Urinary bladder (tissue), 4 donors: ENCODE data around the gene ADARB1. TPM values are rescaled to one million over a fixed set of nuclear protein-coding genes. Genes with fewer than 3 reads are reported as not detected.

Source experiments
- DNase-seq: peaks from one replicate; pipeline ENCODE4 v3.0.0-alpha.2; 2015; ENCODE audit errors: extremely low spot score
- H3K27ac ChIP-seq: one replicate; pipeline ENCODE4 v1.5.1; 2013; ENCODE audit warnings: low read depth, mild to moderate bottlenecking, moderate library complexity
- H3K36me3 ChIP-seq: one replicate; pipeline ENCODE4 v1.6.1; 2013; ENCODE audit warnings: mild to moderate bottlenecking, moderate library complexity; ENCODE audit not compliant: insufficient read depth
- H3K4me1 ChIP-seq: one replicate; pipeline ENCODE4 v1.6.1; 2013; ENCODE audit warnings: mild to moderate bottlenecking, moderate library complexity; ENCODE audit not compliant: insufficient read depth
- H3K4me3 ChIP-seq: one replicate; pipeline ENCODE4 v1.5.1; 2013; ENCODE audit warnings: low read depth, low read length
- WGBS: extraction: QIAGEN DNeasy Blood & Tissue Kit; methylation state at CpG from one replicate; pipeline ENCODE4 v1.1.7; 2013; 5-methylcytosine and 5-hydroxymethylcytosine counted together
- polyA plus RNA-seq: library from polyadenylated mRNA; stranded (reverse); fragments of 200-250 nt; gene quantifications from one replicate; pipeline ENCODE4 v1.2.3, GENCODE V29; 2013
- total RNA-seq: library from RNA; depleted of rRNA; stranded (reverse); fragments of >200 nt; gene quantifications from one replicate; pipeline ENCODE4 v1.2.3, GENCODE V29; 2014
- donor health status: healthy with polysubstance abuse.
- donor health status: healthy.

Gene ADARB1
- total and polyA plus RNA-seq, 2 donors, result 35.3 to 79.8 TPM

DNA sequence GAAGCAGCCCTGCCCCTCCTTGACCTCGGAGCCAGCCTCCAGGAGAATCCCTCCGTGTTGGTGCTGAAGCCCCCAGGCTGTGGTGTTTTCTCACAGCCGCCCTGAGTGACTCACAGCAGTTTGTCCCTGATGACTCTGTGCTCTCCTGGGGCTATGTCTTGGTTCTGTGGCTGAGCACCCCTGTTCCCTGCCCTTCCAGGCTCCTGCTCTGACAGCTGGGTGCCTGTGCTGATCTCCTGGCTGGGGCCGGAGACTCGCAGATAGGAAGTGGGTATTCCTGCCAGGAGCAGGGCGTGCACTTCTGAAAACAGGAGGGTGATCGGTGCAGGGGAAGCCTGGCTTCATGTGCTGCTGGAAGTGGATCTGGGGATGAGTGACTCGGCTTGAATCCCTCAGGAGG lies 178.8 kb downstream of the ADARB1 start:
- no peak for DNase-seq
- no peaks in the 10 kb centered on the region for H3K4me1 ChIP-seq
- 36% methylated on average over 8 of the region's 8 CpGs for WGBS
- no peak overlapping the region for H3K4me3 ChIP-seq
- no peak overlapping the region for H3K27ac ChIP-seq
- no peaks in the 10 kb centered on the region for H3K36me3 ChIP-seq

GRCh38 chr21:45253633-45254459 lies 179.5 kb downstream of the ADARB1 start:
- H3K4me1 ChIP-seq, result no peaks in the 10 kb centered on the region
- H3K27ac ChIP-seq, result no peak overlapping the region
- no peak overlapping the region for H3K4me3 ChIP-seq
- no peak for DNase-seq
- 86% methylated on average over 28 of the region's 28 CpGs for WGBS
- H3K36me3 ChIP-seq, result no peaks in the 10 kb centered on the region

DNA sequence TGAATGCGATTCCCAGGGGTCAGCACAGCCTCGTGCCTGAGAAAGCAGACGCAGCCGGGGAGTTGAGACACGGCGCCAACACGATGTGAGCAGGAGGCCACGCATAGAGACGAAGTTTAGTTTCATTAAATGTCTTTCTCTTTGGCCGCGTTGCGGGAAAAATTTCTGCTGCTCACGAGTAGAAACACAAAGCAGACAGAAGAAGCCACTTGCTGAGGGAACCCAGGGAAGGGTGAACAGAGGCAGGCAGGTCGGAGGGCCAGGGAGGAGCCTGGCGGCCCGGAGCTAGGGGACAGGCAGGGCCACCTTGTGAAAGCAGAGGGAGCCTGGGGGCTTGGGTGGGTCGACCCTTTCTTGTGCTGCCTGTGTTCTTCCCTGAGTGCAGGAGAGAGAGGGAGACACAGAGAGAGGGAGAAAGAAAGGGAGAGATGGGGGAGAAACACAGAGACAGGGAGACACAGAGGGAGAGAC lies 180.1 kb downstream of the ADARB1 start:
- DNase-seq, result no peak

GRCh38 chr21:45255381-45256020 lies 181.1 kb downstream of the ADARB1 start:
- DNase-seq, result no peak
- WGBS, result 85% methylated on average over 22 of the region's 22 CpGs
- no peak overlapping the region for H3K4me3 ChIP-seq
- H3K36me3 ChIP-seq, result no peaks in the 10 kb centered on the region
- no peak overlapping the region for H3K27ac ChIP-seq
- no peaks in the 10 kb centered on the region for H3K4me1 ChIP-seq

More for the DNA sequence above, 180.1 kb downstream of the ADARB1 start:
- Histone ChIP-seq H3K4me1 (no peaks in the 10 kb centered on the region), H3K4me3 (no peak overlapping the region), H3K27ac (no peak overlapping the region), H3K36me3 (no peaks in the 10 kb centered on the region)
- 78% methylated on average over 17 of the region's 17 CpGs for WGBS

- H3K4me3 ChIP-seq, result no peak overlapping the region
- WGBS, result 84% methylated on average over 31 of the region's 31 CpGs
- no peaks in the 10 kb centered on the region for H3K36me3 ChIP-seq
- no peak overlapping the region for H3K27ac ChIP-seq
- no peaks in the 10 kb centered on the region for H3K4me1 ChIP-seq
- no peak for DNase-seq
These were observed 181.9 kb downstream of the ADARB1 start for GRCh38 chr21:45256021-45256911.

DNA sequence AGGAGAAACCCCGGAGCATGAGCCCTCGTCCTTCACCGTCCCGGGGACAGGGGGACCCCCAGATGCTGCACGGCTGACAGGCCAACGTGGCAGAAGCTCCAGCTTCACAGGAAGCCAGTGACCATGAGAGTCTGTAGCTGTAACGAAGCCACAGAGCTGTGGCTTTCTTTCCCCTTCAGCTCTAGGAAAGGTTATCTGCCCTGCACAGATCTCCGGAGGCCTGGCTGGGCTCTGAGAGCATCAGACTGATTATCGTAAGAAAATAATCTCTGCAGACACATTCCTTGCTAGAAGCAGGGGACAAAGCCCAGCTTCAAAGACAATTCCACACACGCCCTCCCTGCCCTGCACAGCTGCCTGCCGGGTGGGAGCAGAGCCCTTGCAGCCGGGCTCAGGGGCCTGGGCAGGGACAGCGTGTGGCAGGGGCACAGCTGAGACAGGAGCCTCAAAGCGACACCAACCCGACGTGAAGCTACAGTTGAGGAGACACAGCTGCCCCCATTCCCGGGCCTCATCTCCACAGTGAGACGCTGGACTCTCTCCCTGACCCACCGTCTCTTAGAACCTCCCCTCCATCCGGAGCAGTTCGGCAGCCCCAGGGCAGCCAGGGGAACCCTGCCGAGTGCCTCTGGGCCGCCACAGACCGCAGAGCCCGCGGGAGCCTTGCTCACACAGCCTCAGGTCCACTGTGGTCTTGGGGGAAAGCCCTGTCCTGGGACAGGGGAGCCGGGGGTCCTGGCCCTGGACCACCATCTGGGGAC lies 182.7 kb downstream of the ADARB1 start:
- Histone ChIP-seq H3K4me3 (no peak overlapping the region), H3K36me3 (no peaks in the 10 kb centered on the region), H3K27ac (no peak overlapping the region), H3K4me1 (no peaks in the 10 kb centered on the region)
- no peak for DNase-seq
- WGBS, result 35% methylated on average over 27 of the region's 27 CpGs

- Histone ChIP-seq H3K4me1 (no peaks in the 10 kb centered on the region), H3K4me3 (no peak overlapping the region), H3K36me3 (no peaks in the 10 kb centered on the region), H3K27ac (no peak overlapping the region)
- no peak for DNase-seq
- 79% methylated on average over 40 of the region's 40 CpGs for WGBS
These were observed 183.4 kb downstream of the ADARB1 start for GRCh38 chr21:45257673-45258341.

GRCh38 chr21:45258466-45258865 lies 184.1 kb downstream of the ADARB1 start:
- WGBS, result 75% methylated on average over 19 of the region's 19 CpGs
- DNase-seq, result no peak

DNA sequence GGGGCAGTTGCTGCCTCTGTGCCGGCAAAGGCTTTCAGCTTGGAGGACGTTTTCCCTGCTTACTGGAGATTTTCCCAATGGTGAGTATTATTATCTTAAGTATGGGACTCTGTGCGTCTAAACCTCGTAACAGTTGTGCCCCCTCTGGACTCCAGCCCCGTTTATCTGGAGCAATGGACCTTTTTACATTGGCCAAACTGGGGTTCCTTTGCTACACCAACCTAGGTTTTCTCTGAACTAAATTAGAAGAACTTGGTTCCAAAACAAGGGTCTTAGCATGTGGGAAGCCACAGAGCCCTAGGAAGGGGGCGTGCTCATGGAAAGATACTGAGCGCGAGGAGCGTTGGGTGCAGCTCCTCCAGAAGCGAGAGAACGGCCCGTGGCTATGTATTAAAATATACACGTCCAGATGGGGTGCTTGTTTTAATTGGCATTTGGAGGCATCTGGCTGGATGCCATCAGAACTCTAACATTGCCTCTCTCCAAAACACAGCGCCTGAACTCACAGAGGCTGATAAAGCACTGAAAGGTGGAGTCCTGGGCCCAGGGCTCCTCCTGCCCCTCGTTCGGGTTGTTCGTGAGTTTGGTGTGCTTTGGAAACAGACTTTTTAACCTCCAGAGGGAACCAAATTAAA lies 184.9 kb downstream of the ADARB1 start:
- Histone ChIP-seq H3K4me3 (no peak overlapping the region), H3K36me3 (peaks cover 3% of the 10 kb centered on the region), H3K4me1 (no peaks in the 10 kb centered on the region), H3K27ac (no peak overlapping the region)
- WGBS, result 65% methylated on average over 17 of the region's 17 CpGs
- DNase-seq, result no peak

More at GRCh38 chr21:45258466-45258865, 184.1 kb downstream of the ADARB1 start:
- Histone ChIP-seq H3K4me3 (no peak overlapping the region), H3K27ac (no peak overlapping the region), H3K4me1 (no peaks in the 10 kb centered on the region), H3K36me3 (peaks cover 2% of the 10 kb centered on the region)

- 88% methylated on average over 5 of the region's 5 CpGs for WGBS
- Histone ChIP-seq H3K4me1 (no peaks in the 10 kb centered on the region), H3K4me3 (no peak overlapping the region), H3K27ac (no peak overlapping the region), H3K36me3 (peaks cover 9% of the 10 kb centered on the region)
- DNase-seq, result no peak
These were observed 185.9 kb downstream of the ADARB1 start for GRCh38 chr21:45260191-45260825.

GRCh38 chr21:45261093-45261492 lies 186.7 kb downstream of the ADARB1 start:
- Histone ChIP-seq H3K4me3 (no peak overlapping the region), H3K27ac (no peak overlapping the region), H3K4me1 (no peaks in the 10 kb centered on the region), H3K36me3 (peaks cover 9% of the 10 kb centered on the region)
- 89% methylated on average over 10 of the region's 10 CpGs for WGBS
- no peak for DNase-seq
